Myocyte (in vitro differentiated cells): ENCODE measurements around the gene SLC4A9. TPM values are rescaled to one million over a fixed set of nuclear protein-coding genes. Genes with fewer than 3 reads are reported as not detected.
"Not testable (repeated sequence)": the region's sequence is repeated elsewhere in the genome, so short reads cannot be mapped to it uniquely, and the experiment has no call there.

ENCODE experiments used
- DNase-seq: peaks from one replicate; pipeline ENCODE4 v3.0.0-alpha.2; 2012; ENCODE audit warnings: low read depth
- total RNA-seq: library from RNA; depleted of rRNA; stranded (reverse); fragments of >200 nt; gene quantifications from 2 replicates; pipeline ENCODE4 v1.2.3, GENCODE V29; 2014

SLC4A9 gene
- total RNA-seq, 1 donor from 2014 or later, result not detected

- DNase-seq, result no peak
Measured at GRCh38 chr5:140398379-140398811, 38.4 kb downstream of the SLC4A9 start.

- DNase-seq, result no peak
Measured at GRCh38 chr5:140399979-140400729, 40.2 kb downstream of the SLC4A9 start.

- DNase-seq, result peak; percentile 98
Measured at GRCh38 chr5:140400730-140401361, 40.9 kb downstream of the SLC4A9 start.

DNA sequence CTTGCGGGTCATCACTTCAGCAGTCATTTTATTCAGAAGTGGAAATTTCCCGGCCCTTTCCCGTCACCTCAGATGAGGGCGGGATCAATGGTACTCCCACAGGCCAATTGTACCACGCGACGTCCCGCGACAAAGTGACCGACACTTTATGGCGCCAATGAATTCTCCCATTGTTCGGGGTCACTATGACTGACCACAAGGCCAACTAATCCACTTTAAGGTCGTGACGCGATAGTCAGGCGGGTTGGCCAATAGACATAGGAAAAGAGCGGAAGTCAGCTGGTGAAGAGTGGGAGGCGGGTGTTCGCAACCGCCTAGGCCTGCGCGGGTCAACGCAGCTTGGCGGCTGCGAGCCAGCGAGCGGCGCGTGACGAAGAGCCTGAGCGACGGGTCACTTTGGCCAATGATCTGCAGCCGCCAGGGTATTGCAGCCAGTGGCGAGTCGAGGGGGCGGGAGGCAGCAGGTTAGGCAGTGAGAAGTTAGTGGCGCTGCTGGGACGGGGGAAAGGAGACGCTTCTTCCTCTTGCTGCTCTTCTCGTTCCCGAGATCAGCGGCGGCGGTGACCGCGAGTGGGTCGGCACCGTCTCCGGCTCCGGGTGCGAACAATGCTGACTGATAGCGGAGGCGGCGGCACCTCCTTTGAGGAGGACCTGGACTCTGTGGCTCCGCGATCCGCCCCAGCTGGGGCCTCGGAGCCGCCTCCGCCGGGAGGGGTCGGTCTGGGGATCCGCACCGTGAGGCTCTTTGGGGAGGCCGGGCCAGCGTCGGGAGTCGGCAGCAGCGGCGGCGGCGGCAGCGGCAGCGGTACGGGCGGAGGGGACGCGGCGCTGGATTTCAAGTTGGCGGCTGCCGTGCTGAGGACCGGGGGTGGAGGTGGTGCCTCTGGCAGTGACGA, 41.6 kb downstream of the SLC4A9 start, which contains the start of gene ANKHD1:
TSS of gene ANKHD1 (plus strand) at position 472 of the 896 bp plus-strand sequence. CDS start at position 607, 135 bp downstream.
- peak; percentile 100 for DNase-seq

GRCh38 chr5:140402258-140403074, 42.5 kb downstream of the SLC4A9 start:
- peak; percentile 49 for DNase-seq

- DNase-seq, result no peak
Measured at GRCh38 chr5:140403613-140404012, 43.6 kb downstream of the SLC4A9 start.

GRCh38 chr5:140408750-140409241, 48.8 kb downstream of the SLC4A9 start:
- no peak for DNase-seq

GRCh38 chr5:140413230-140413629, 53.2 kb downstream of the SLC4A9 start:
- no peak for DNase-seq

GRCh38 chr5:140417235-140417634, 57.2 kb downstream of the SLC4A9 start:
- DNase-seq, result no peak

DNA sequence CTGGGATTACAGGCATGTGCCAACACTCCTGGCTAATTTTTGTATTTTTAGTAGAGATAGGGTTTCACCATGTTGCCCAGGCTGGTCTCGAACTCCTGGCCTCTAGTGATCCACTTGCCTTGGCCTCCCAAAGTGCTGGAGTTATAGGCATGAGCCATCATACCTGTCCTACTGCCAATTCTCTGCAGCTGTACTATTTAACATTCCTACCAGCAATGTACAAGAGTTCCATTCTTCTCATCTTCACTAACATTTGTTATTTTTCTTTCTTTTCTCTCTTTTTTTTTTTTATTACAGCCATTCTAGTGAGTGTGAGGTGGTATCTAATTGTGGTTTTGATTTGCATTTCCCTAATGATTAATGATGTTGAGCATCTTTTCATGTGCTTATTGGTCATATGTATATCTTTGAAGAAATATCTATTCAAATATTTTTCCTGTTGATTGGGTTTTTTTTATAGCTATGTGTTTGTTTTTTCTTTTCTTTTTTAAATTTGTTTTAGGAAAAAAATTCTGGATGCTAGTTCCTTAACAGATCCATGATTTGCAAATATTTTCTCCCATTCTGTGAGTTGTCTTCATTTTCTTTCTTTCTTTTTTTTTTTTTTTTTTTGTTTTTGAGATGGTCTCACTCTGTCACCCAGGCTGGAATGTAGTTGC, 59.0 kb downstream of the SLC4A9 start:
- no peak for DNase-seq

DNA sequence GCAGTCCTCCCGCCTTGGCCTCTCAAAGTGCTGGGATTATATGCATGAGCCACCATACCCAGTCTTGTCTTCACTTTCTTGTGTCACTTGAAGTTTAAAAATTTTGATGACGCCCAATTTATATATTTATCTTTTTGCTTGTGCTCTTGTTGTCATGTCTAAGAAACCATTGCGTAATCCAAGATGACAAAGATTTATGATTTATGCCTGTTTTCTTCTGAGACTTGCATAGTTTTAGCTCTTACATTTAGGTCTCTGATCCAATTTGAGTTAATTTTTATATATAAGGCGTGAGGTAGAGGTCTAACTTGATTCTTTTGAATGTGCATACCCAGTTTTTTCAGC, 60.2 kb downstream of the SLC4A9 start:
- no peak for DNase-seq

- no peak for DNase-seq
Measured at GRCh38 chr5:140420665-140421361, 60.8 kb downstream of the SLC4A9 start.

- not testable (repeated sequence) for DNase-seq
Measured at GRCh38 chr5:140421375-140421774, 61.4 kb downstream of the SLC4A9 start.

- DNase-seq, result no peak
Measured at GRCh38 chr5:140423609-140424008, 63.6 kb downstream of the SLC4A9 start.

DNA sequence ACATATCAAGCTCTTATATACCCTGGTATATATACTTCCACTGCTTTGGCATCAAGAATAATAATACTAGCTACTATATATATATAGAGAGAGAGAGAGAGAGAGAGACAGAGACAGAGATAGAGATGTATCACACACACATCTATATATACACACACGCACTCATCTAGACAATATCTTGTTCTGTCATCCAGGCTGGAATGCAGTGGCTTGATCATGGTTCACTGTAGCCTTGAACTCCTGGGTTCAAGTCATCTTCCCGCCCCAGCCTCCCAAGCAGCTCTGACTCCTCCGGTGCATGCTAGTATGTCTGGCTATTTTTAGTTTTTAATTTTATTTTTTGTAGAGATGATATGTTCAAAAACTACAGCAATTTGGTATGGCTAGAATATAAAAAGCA, 64.1 kb downstream of the SLC4A9 start:
- peak; percentile 48 for DNase-seq
